GM12878 (cell line): Measurements from ENCODE around the gene B4GALT5.

Experiments used
- CTCF ChIP-seq, 3 experiments: IDR thresholded peaks in 2 of 3; conservative IDR thresholded peaks in 1 of 3; 2 replicates each; pipeline ENCODE4 v1.5.1; 2011; ENCODE audit warnings: low read depth in 3 of 3, low read length in 3 of 3, mild to moderate bottlenecking in 3 of 3, control low read depth in 2 of 3, moderate library complexity in 2 of 3, inconsistent platforms in 1 of 3, mixed read lengths in 1 of 3; ENCODE audit not compliant: control insufficient read depth in 2 of 3, insufficient read depth in 1 of 3; ENCODE audit errors: extremely low read depth in 1 of 3
- FOXK2 ChIP-seq: fragments of 450-650 bp; IDR thresholded peaks from 2 replicates; pipeline ENCODE4 v1.6.1; 2017; ENCODE audit warnings: mild to moderate bottlenecking, moderate library complexity
- HDAC6 ChIP-seq: fragments of 200-600 bp; sonication (generic); IDR thresholded peaks from one replicate; pipeline ENCODE4 v1.8.0; 2017; ENCODE audit warnings: antibody characterized with exemption; ENCODE audit not compliant: unreplicated experiment
- MAX ChIP-seq: IDR thresholded peaks from 2 replicates; pipeline ENCODE4 v1.6.1; 2012; ENCODE audit warnings: low read depth, low read length, improper control_type of control experiment
- POLR2AphosphoS5 ChIP-seq: IDR thresholded peaks from 2 replicates; pipeline ENCODE4 v1.6.1; 2011; ENCODE audit warnings: mild to moderate bottlenecking, low read length, inconsistent platforms
- PRDM15 ChIP-seq: fragments of 450-650 bp; formaldehyde crosslinking; IDR thresholded peaks from 2 replicates; pipeline ENCODE4 v1.4.0; 2020; ENCODE audit warnings: mild to moderate bottlenecking, moderate library complexity
- SP1 ChIP-seq: IDR thresholded peaks from one replicate; pipeline ENCODE4 v1.6.1; 2011; ENCODE audit warnings: low read depth, low read length

GRCh38 chr20:49660912-49661311 is 52.8 kb downstream of the B4GALT5 start:
- TF ChIP-seq FOXK2 = no peak
- TF ChIP-seq HDAC6 = no peak
- TF ChIP-seq SP1 = no peak
- no peak for TF ChIP-seq PRDM15
- no peak for TF ChIP-seq MAX
- no peak for TF ChIP-seq CTCF (IDR thresholded peaks at IDR 0.05 in 2 of 3, conservative IDR thresholded peaks at IDR 0.05 in 1 of 3; ENCODE audit: control insufficient read depth in 2 of 3, extremely low read depth in 1 of 3, insufficient read depth in 1 of 3, low read depth in 3 of 3, low read length in 3 of 3)
- no peak for TF ChIP-seq POLR2AphosphoS5
